NOMO-1 treated with dmso at 0.1 percent for 144 hours (cell line): ENCODE results near the gene EMILIN2.
"Not testable (repeated sequence)": the region's sequence is repeated elsewhere in the genome, so short reads cannot be mapped to it uniquely, and the experiment has no call there.

Source experiments
- DNase-seq: peaks from one replicate; lab custom pipeline; 2025; ENCODE audit not compliant: unreplicated experiment; lab: John Stamatoyannopoulos, UW

Gene EMILIN2

GRCh38 chr18:2914185-2914880 is 67.5 kb downstream of the EMILIN2 start:
- no peak for DNase-seq

GRCh38 chr18:2914881-2915240 is 68.1 kb downstream of the EMILIN2 start:
- no peak for DNase-seq

- DNase-seq: not testable (repeated sequence)
These were observed 68.7 kb downstream of the EMILIN2 start for GRCh38 chr18:2915486-2915885.

- no peak for DNase-seq
These were observed 69.4 kb downstream of the EMILIN2 start for GRCh38 chr18:2916184-2916583.

GRCh38 chr18:2917259-2918047 is 70.6 kb downstream of the EMILIN2 start:
- no peak for DNase-seq

- DNase-seq: no peak
These were observed 72.2 kb downstream of the EMILIN2 start for GRCh38 chr18:2918761-2919550.

- no peak for DNase-seq
These were observed 72.8 kb downstream of the EMILIN2 start for GRCh38 chr18:2919600-2919999.

- no peak for DNase-seq
These were observed 73.2 kb downstream of the EMILIN2 start for GRCh38 chr18:2920027-2920426.

GRCh38 chr18:2920546-2921343 is 73.9 kb downstream of the EMILIN2 start:
- DNase-seq: no peak

GRCh38 chr18:2921778-2922177 is 75.0 kb downstream of the EMILIN2 start:
- DNase-seq: no peak

GRCh38 chr18:2923464-2923863 is 76.7 kb downstream of the EMILIN2 start:
- no peak for DNase-seq

- DNase-seq: no peak
These were observed 78.1 kb downstream of the EMILIN2 start for GRCh38 chr18:2924920-2925319.

- no peak for DNase-seq
These were observed 79.7 kb downstream of the EMILIN2 start for GRCh38 chr18:2926528-2926927.

GRCh38 chr18:2927745-2928144 is 80.9 kb downstream of the EMILIN2 start:
- no peak for DNase-seq

- peak; percentile 6 for DNase-seq
These were observed 85.7 kb downstream of the EMILIN2 start for GRCh38 chr18:2932247-2933181.

GRCh38 chr18:2933995-2934394 is 87.2 kb downstream of the EMILIN2 start:
- DNase-seq: no peak

- DNase-seq: no peak
These were observed 88.8 kb downstream of the EMILIN2 start for GRCh38 chr18:2935438-2936192.

GRCh38 chr18:2939317-2939716 is 92.5 kb downstream of the EMILIN2 start:
- no peak for DNase-seq

- DNase-seq: no peak
These were observed 101.2 kb downstream of the EMILIN2 start for GRCh38 chr18:2948038-2948437.
